NCI-H748 (cell line): Measurements from ENCODE around the gene TIPARP.
"Not testable (repeated sequence)": the region's sequence is repeated elsewhere in the genome, so short reads cannot be mapped to it uniquely, and the experiment has no call there.

Experiments used
- DNase-seq: peaks from one replicate; lab custom pipeline; 2025; ENCODE audit not compliant: unreplicated experiment; lab: John Stamatoyannopoulos, UW

TIPARP gene

GRCh38 chr3:156646958-156647357 is 27.4 kb upstream of the TIPARP start:
- DNase-seq, result no peak

GRCh38 chr3:156648086-156648485 is 26.3 kb upstream of the TIPARP start:
- DNase-seq, result no peak

- DNase-seq, result no peak
Observed at GRCh38 chr3:156649681-156650080, 24.7 kb upstream of the TIPARP start.

GRCh38 chr3:156652661-156653060 is 21.7 kb upstream of the TIPARP start:
- not testable (repeated sequence) for DNase-seq

GRCh38 chr3:156654834-156655233 is 19.6 kb upstream of the TIPARP start:
- no peak for DNase-seq

- no peak for DNase-seq
Observed at GRCh38 chr3:156655819-156656550, 18.4 kb upstream of the TIPARP start.

GRCh38 chr3:156657440-156657839 is 16.9 kb upstream of the TIPARP start:
- no peak for DNase-seq

GRCh38 chr3:156657862-156658731 is 16.3 kb upstream of the TIPARP start:
- DNase-seq, result no peak

- DNase-seq, result no peak
Observed at GRCh38 chr3:156658732-156659090, 15.7 kb upstream of the TIPARP start.

GRCh38 chr3:156659260-156659659 is 15.1 kb upstream of the TIPARP start:
- no peak for DNase-seq

GRCh38 chr3:156661155-156661554 is 13.2 kb upstream of the TIPARP start:
- no peak for DNase-seq

- DNase-seq, result no peak
Observed at GRCh38 chr3:156664011-156664830, 10.2 kb upstream of the TIPARP start.

- no peak for DNase-seq
Observed at GRCh38 chr3:156664831-156665178, 9.6 kb upstream of the TIPARP start.

- no peak for DNase-seq
Observed at GRCh38 chr3:156665291-156665690, 9.1 kb upstream of the TIPARP start.

GRCh38 chr3:156666073-156666472 is 8.3 kb upstream of the TIPARP start:
- no peak for DNase-seq

GRCh38 chr3:156668073-156668763 is 6.2 kb upstream of the TIPARP start:
- peak; percentile 24 for DNase-seq

- DNase-seq, result no peak
Observed at GRCh38 chr3:156670077-156670476, 4.3 kb upstream of the TIPARP start.

- DNase-seq, result no peak
Observed at GRCh38 chr3:156670652-156671051, 3.7 kb upstream of the TIPARP start.

GRCh38 chr3:156673732-156674045 is 701 bp upstream of the TIPARP start:
- no peak for DNase-seq

GRCh38 chr3:156674911-156675829 is 780 bp downstream of the TIPARP start:
- peak; percentile 58 for DNase-seq
